ENCODE measurements around the gene ADAP1.

Gene ADAP1

GRCh38 chr7:909358-910329 lies 44.8 kb downstream of the ADAP1 start:
- no peak for DNase-seq (ENCODE audit: low read depth in 2 of 2)

GRCh38 chr7:908591-909357 lies 45.7 kb downstream of the ADAP1 start:
- peak in 1 of 2 donors; percentile 50 for DNase-seq (ENCODE audit: low read depth in 2 of 2)

GRCh38 chr7:908159-908581 lies 46.3 kb downstream of the ADAP1 start:
- DNase-seq (ENCODE audit: low read depth in 2 of 2) = no peak

GRCh38 chr7:907158-907980 lies 47.1 kb downstream of the ADAP1 start:
- no peak for DNase-seq (ENCODE audit: low read depth in 2 of 2)

GRCh38 chr7:906776-907157 lies 47.7 kb downstream of the ADAP1 start:
- no peak for DNase-seq (ENCODE audit: low read depth in 2 of 2)

GRCh38 chr7:904847-905246 lies 49.6 kb downstream of the ADAP1 start:
- DNase-seq (ENCODE audit: low read depth in 2 of 2) = no peak

- no peak for DNase-seq (ENCODE audit: low read depth in 2 of 2)
Observed at GRCh38 chr7:903921-904755, 50.3 kb downstream of the ADAP1 start.

GRCh38 chr7:902996-903395 lies 51.5 kb downstream of the ADAP1 start:
- no peak for DNase-seq (ENCODE audit: low read depth in 2 of 2)

- no peak for DNase-seq (ENCODE audit: low read depth in 2 of 2)
Observed at GRCh38 chr7:901388-902154, 52.9 kb downstream of the ADAP1 start.

- DNase-seq (ENCODE audit: low read depth in 2 of 2) = no peak
Observed at GRCh38 chr7:901041-901387, 53.5 kb downstream of the ADAP1 start.

- no peak for DNase-seq (ENCODE audit: low read depth in 2 of 2)
Observed at GRCh38 chr7:900331-901040, 54.0 kb downstream of the ADAP1 start.

GRCh38 chr7:899806-900205 lies 54.7 kb downstream of the ADAP1 start:
- no peak for DNase-seq (ENCODE audit: low read depth in 2 of 2)

- DNase-seq (ENCODE audit: low read depth in 2 of 2) = no peak
Observed at GRCh38 chr7:898855-899681, 55.4 kb downstream of the ADAP1 start.

- no peak for DNase-seq (ENCODE audit: low read depth in 2 of 2)
Observed at GRCh38 chr7:898460-898854, 56.0 kb downstream of the ADAP1 start.

GRCh38 chr7:897771-898376 lies 56.6 kb downstream of the ADAP1 start:
- DNase-seq (ENCODE audit: low read depth in 2 of 2) = no peak

GRCh38 chr7:897086-897485 lies 57.4 kb downstream of the ADAP1 start:
- no peak for DNase-seq (ENCODE audit: low read depth in 2 of 2)

GRCh38 chr7:896346-897075 lies 58.0 kb downstream of the ADAP1 start:
- no peak for DNase-seq (ENCODE audit: low read depth in 2 of 2)

Data from stimulated activated CD8-positive, alpha-beta memory T cell treated with anti-CD3 and anti-CD28 coated beads, Interleukin-2, amount 100 ng/mL, for 1 hour (primary cell).